ENCODE measurements around the gene FHL2.

Gene FHL2

GRCh38 chr2:105394951-105395611 is 3.8 kb downstream of the FHL2 start:
- no peak for DNase-seq (ENCODE audit: low read depth)
- TF ChIP-seq CTCF (conservative IDR thresholded peaks at IDR 0.05; ENCODE audit: control insufficient read depth, insufficient read depth, low read depth, low read length), result no peak
- peak overlapping the region; percentile 7 for H3K4me3 ChIP-seq (ENCODE audit: control insufficient read depth, low read depth, low read length)

DNA sequence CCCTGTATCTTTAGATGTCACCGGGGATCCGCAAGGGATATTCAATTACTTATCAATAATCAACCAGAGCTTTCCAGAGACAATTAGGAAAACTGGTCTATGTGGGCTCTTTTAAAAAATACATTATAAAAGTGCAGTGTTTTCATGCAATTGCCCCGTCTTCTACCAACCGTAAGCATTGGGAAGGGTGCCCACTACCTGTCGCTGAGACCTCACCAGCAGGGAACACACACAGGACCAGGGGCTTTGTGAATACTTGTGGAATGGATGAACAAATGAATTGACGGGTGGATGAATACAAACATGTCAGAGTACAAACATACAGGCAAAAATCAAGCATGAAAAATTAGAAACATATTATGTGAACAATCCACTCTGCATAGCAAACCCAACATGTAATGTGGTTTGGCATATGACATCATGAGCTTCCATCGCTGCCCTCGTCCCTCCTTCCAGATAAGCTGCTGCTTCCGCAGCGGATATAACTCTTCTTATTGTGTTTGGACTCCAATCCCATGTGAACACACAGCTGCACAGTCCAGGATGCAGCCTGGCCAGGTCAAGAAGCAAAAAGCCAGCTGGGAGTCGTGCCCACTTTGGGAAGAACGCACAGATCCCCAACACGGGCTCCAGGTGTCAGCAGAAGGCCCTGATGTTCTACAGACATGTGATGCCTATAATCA is 5.3 kb downstream of the FHL2 start:
- no peak overlapping the region for H3K4me3 ChIP-seq (ENCODE audit: control insufficient read depth, low read depth, low read length)
- DNase-seq (ENCODE audit: low read depth), result peak; percentile 89
- no peak for TF ChIP-seq CTCF (conservative IDR thresholded peaks at IDR 0.05; ENCODE audit: control insufficient read depth, insufficient read depth, low read depth, low read length)

GRCh38 chr2:105391763-105392662 is 6.8 kb downstream of the FHL2 start:
- no peak overlapping the region for H3K4me3 ChIP-seq (ENCODE audit: control insufficient read depth, low read depth, low read length)
- DNase-seq (ENCODE audit: low read depth), result no peak
- no peak for TF ChIP-seq CTCF (conservative IDR thresholded peaks at IDR 0.05; ENCODE audit: control insufficient read depth, insufficient read depth, low read depth, low read length)

- H3K4me3 ChIP-seq (ENCODE audit: control insufficient read depth, low read depth, low read length), result no peak overlapping the region
- DNase-seq (ENCODE audit: low read depth), result peak; percentile 53
- TF ChIP-seq CTCF (conservative IDR thresholded peaks at IDR 0.05; ENCODE audit: control insufficient read depth, insufficient read depth, low read depth, low read length), result no peak
These were observed 7.7 kb downstream of the FHL2 start for GRCh38 chr2:105391058-105391627.

DNA sequence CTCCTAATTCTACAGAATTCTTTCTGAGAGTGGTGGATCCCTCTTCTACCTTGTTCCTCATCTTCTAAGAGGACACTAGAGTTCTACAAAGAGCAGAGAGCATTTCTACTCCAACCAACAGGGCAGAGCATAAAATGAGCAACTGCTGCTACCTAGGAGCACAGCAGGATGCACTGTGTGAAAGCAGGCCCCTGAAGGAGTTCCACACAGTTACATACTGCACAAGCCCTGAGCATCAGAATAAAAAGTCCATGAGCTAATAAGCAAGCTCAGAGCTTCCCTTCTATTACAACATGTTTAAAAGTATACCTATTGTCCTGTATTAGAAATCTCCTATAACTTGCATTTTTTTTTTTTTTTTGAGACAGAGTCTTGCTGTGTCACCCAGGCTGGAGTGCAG is 8.4 kb downstream of the FHL2 start:
- H3K4me3 ChIP-seq (ENCODE audit: control insufficient read depth, low read depth, low read length), result no peak overlapping the region
- no peak for DNase-seq (ENCODE audit: low read depth)
- TF ChIP-seq CTCF (conservative IDR thresholded peaks at IDR 0.05; ENCODE audit: control insufficient read depth, insufficient read depth, low read depth, low read length), result no peak

- no peak overlapping the region for H3K4me3 ChIP-seq (ENCODE audit: control insufficient read depth, low read depth, low read length)
- DNase-seq (ENCODE audit: low read depth), result peak; percentile 93
- no peak for TF ChIP-seq CTCF (conservative IDR thresholded peaks at IDR 0.05; ENCODE audit: control insufficient read depth, insufficient read depth, low read depth, low read length)
These were observed 9.9 kb downstream of the FHL2 start for GRCh38 chr2:105388971-105389381.
